ENCODE data around the gene ZCCHC4.

The ZCCHC4 gene

GRCh38 chr4:25379591-25379990, 67.0 kb downstream of the ZCCHC4 start:
- DNase-seq, result no peak

- DNase-seq, result no peak
These were observed 71.1 kb downstream of the ZCCHC4 start for GRCh38 chr4:25383647-25384046.

GRCh38 chr4:25386926-25387325, 74.4 kb downstream of the ZCCHC4 start:
- no peak for DNase-seq

- DNase-seq, result no peak
These were observed 84.7 kb downstream of the ZCCHC4 start for GRCh38 chr4:25397305-25397704.

- no peak for DNase-seq
These were observed 86.9 kb downstream of the ZCCHC4 start for GRCh38 chr4:25399510-25399909.

- no peak for DNase-seq
These were observed 88.5 kb downstream of the ZCCHC4 start for GRCh38 chr4:25401066-25401465.

- DNase-seq, result no peak
These were observed 89.9 kb downstream of the ZCCHC4 start for GRCh38 chr4:25402521-25402920.

- no peak for DNase-seq
These were observed 91.1 kb downstream of the ZCCHC4 start for GRCh38 chr4:25403699-25404098.

GRCh38 chr4:25405453-25405852, 92.9 kb downstream of the ZCCHC4 start:
- DNase-seq, result no peak

GRCh38 chr4:25406081-25406692, 93.6 kb downstream of the ZCCHC4 start:
- no peak for DNase-seq

GRCh38 chr4:25410820-25411529, 98.4 kb downstream of the ZCCHC4 start:
- no peak for DNase-seq

- no peak for DNase-seq
These were observed 100.7 kb downstream of the ZCCHC4 start for GRCh38 chr4:25413261-25413660.

- DNase-seq, result no peak
These were observed 104.4 kb downstream of the ZCCHC4 start for GRCh38 chr4:25417014-25417413.
